Measurements from ENCODE around the gene LDHAL6A. TPM values are rescaled to one million over a fixed set of nuclear protein-coding genes. Genes with fewer than 3 reads are reported as not detected.

The LDHAL6A gene
- total and polyA plus RNA-seq, 4 donors: 0.28 TPM; not detected in 3

GRCh38 chr11:18495703-18496102 lies 40.0 kb downstream of the LDHAL6A start:
- Histone ChIP-seq H3K9ac (ENCODE audit: low read depth in 1 of 2, low read length in 2 of 2) (no peak overlapping the region), H3K4me3 (ENCODE audit: low read depth in 1 of 3, low read length in 3 of 3) (no peak overlapping the region), H3K36me3 (ENCODE audit: control insufficient read depth in 4 of 4, insufficient read depth in 3 of 4, low read depth in 1 of 4, low read length in 3 of 4) (peaks cover 0 to 37% (median 23%) of the 10 kb centered on the region in 4 donors), H3K9me3 (ENCODE audit: control insufficient read depth in 4 of 4, low read length in 3 of 4) (no peaks in the 10 kb centered on the region), H3K4me1 (ENCODE audit: control insufficient read depth in 4 of 4, insufficient read depth in 4 of 4, low read length in 3 of 4) (no peaks in the 10 kb centered on the region), H3K27me3 (ENCODE audit: control insufficient read depth in 4 of 4, insufficient read depth in 4 of 4, low read length in 3 of 4) (no peaks in the 10 kb centered on the region), H3K27ac (ENCODE audit: low read depth in 1 of 2, low read length in 2 of 2) (no peak overlapping the region)
- TF ChIP-seq REST (IDR thresholded peaks at IDR 0.05) (no peak), FOXA2 (IDR thresholded peaks at IDR 0.05) (no peak), RAD21 (IDR thresholded peaks at IDR 0.05) (no peak), HNF4A (conservative IDR thresholded peaks at IDR 0.05) (no peak), RXRA (IDR thresholded peaks at IDR 0.05) (no peak), NR2F2 (IDR thresholded peaks at IDR 0.05) (no peak), MAX (IDR thresholded peaks at IDR 0.05) (no peak), EGR1 (IDR thresholded peaks at IDR 0.05; ENCODE audit: low read depth in 2 of 2) (no peak), FOXA1 (IDR thresholded peaks at IDR 0.05) (no peak), SP1 (IDR thresholded peaks at IDR 0.05) (no peak), JUND (IDR thresholded peaks at IDR 0.05) (no peak), GABPA (IDR thresholded peaks at IDR 0.05 in 1 of 2, conservative IDR thresholded peaks at IDR 0.05 in 1 of 2) (no peak), CTCF (IDR thresholded peaks at IDR 0.05; ENCODE audit: low read depth, low read length, missing input control) (no peak), HNF4G (IDR thresholded peaks at IDR 0.05) (no peak), ZBTB33 (IDR thresholded peaks at IDR 0.05) (no peak), YY1 (IDR thresholded peaks at IDR 0.05) (no peak)
- no peak for DNase-seq (ENCODE audit: low spot score)
- 77% methylated on average over 4 of the region's 4 CpGs for WGBS

GRCh38 chr11:18498039-18498438 lies 42.4 kb downstream of the LDHAL6A start:
- Histone ChIP-seq H3K27ac (ENCODE audit: low read depth in 1 of 2, low read length in 2 of 2) (no peak overlapping the region), H3K4me1 (ENCODE audit: control insufficient read depth in 4 of 4, insufficient read depth in 4 of 4, low read length in 3 of 4) (no peaks in the 10 kb centered on the region), H3K36me3 (ENCODE audit: control insufficient read depth in 4 of 4, insufficient read depth in 3 of 4, low read depth in 1 of 4, low read length in 3 of 4) (peaks cover 4 to 44% (median 30%) of the 10 kb centered on the region in 4 donors), H3K27me3 (ENCODE audit: control insufficient read depth in 4 of 4, insufficient read depth in 4 of 4, low read length in 3 of 4) (no peaks in the 10 kb centered on the region), H3K9me3 (ENCODE audit: control insufficient read depth in 4 of 4, low read length in 3 of 4) (no peaks in the 10 kb centered on the region), H3K9ac (ENCODE audit: low read depth in 1 of 2, low read length in 2 of 2) (no peak overlapping the region), H3K4me3 (ENCODE audit: low read depth in 1 of 3, low read length in 3 of 3) (no peak overlapping the region)
- WGBS: 96% methylated on average over 1 of the region's 1 CpG
- DNase-seq (ENCODE audit: low spot score): no peak
- TF ChIP-seq HNF4A (conservative IDR thresholded peaks at IDR 0.05) (no peak), HNF4G (IDR thresholded peaks at IDR 0.05) (no peak), YY1 (IDR thresholded peaks at IDR 0.05) (no peak), RXRA (IDR thresholded peaks at IDR 0.05) (no peak), MAX (IDR thresholded peaks at IDR 0.05) (no peak), EGR1 (IDR thresholded peaks at IDR 0.05; ENCODE audit: low read depth in 2 of 2) (no peak), REST (IDR thresholded peaks at IDR 0.05) (no peak), FOXA1 (IDR thresholded peaks at IDR 0.05) (no peak), ATF3 (IDR thresholded peaks at IDR 0.05) (no peak), FOXA2 (IDR thresholded peaks at IDR 0.05) (no peak), CTCF (IDR thresholded peaks at IDR 0.05; ENCODE audit: low read depth, low read length, missing input control) (no peak), TAF1 (conservative IDR thresholded peaks at IDR 0.05) (no peak)

All from liver (tissue), 9 donors.